ENCODE data around the gene HOXD12. TPM values are rescaled to one million over a fixed set of nuclear protein-coding genes. Genes with fewer than 3 reads are reported as not detected.

HOXD12 gene
- polyA plus RNA-seq, 1 donor from 2014 or later: not detected

DNA sequence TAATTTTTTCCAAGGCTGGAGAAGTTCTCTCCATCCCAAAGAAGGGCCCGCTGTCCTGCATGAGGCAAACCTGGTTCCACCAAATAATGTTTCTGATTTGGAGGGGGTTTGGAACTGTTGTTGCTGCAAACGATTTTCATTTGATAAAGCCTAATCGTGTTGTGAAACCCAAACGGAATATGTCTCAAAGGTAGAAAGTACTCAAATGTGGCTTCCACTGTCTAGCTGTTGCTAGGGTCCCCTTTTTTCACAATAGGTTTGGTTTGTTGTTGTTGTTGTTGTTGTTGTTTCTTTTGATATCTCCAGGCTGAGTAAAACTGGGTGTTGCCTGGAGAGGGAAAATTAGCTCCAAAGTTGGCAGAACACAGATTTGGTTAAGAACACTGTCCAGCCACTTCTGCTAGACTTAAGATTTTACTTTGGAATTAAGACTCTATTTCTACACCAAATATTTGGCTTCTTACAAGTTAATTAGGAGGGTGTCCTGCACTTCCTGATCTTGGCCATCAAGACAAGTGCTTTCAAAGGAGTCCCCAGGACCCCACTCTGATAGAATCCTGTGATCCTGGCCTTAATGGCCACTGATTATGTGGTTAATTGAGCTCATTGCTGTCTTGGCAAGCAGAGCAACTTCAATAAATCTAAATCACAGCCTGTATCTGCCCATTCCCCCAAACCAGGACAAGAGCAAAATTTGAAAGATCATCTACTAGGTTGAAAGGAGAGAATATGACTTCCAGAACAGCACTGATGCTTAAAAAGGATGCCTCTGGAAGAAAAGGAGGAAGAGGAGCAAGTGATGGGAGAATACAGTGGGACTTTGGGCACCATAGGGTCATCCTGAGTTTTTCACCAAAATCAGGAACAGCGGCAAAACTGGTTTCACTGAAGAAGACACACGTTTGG lies 10.4 kb upstream of the HOXD12 start:
- H2AFZ ChIP-seq (ENCODE audit: low read depth, low read length): no peak overlapping the region
- H3K79me2 ChIP-seq (replicated peaks; ENCODE audit: insufficient read depth, low read length): no peaks in the 10 kb centered on the region
- no peak overlapping the region for H3K27ac ChIP-seq (ENCODE audit: low read length)
- peaks cover 99% of the 10 kb centered on the region for H3K27me3 ChIP-seq (ENCODE audit: insufficient read depth, low read depth, low read length)
- H3F3A ChIP-seq (ENCODE audit: insufficient read depth, low read length, poor library complexity, severe bottlenecking): no peaks in the 10 kb centered on the region
- TF ChIP-seq EP300 (conservative IDR thresholded peaks at IDR 0.05; ENCODE audit: poor library complexity, severe bottlenecking) (no peak), TAF1 (IDR thresholded peaks at IDR 0.05; ENCODE audit: low read depth) (no peak), POLR2AphosphoS5 (IDR thresholded peaks at IDR 0.05) (peak; percentile 34), RAD21 (conservative IDR thresholded peaks at IDR 0.05) (no peak), CTCF (IDR thresholded peaks at IDR 0.05; ENCODE audit: poor library complexity, severe bottlenecking) (no peak)
- no peaks in the 10 kb centered on the region for H3K9me2 ChIP-seq (ENCODE audit: insufficient read depth, low read length)
- H3K4me2 ChIP-seq (ENCODE audit: low read length): no peak overlapping the region
- no peak overlapping the region for H3K4me3 ChIP-seq (ENCODE audit: low read length)
- no peaks in the 10 kb centered on the region for H3K36me3 ChIP-seq (ENCODE audit: insufficient read depth, low read length)
- no peaks in the 10 kb centered on the region for H4K20me1 ChIP-seq (ENCODE audit: insufficient read depth)
- H3K9ac ChIP-seq (ENCODE audit: low read length): no peak overlapping the region
- no peaks in the 10 kb centered on the region for H3K9me3 ChIP-seq (ENCODE audit: low read length)

- H2AFZ ChIP-seq (ENCODE audit: low read depth, low read length): no peak overlapping the region
- H3K4me2 ChIP-seq (ENCODE audit: low read length): no peak overlapping the region
- H3K4me3 ChIP-seq (ENCODE audit: low read length): no peak overlapping the region
- H3K27ac ChIP-seq (ENCODE audit: low read length): no peak overlapping the region
- H3K9ac ChIP-seq (ENCODE audit: low read length): no peak overlapping the region
- no peaks in the 10 kb centered on the region for H4K20me1 ChIP-seq (ENCODE audit: insufficient read depth)
- H3K27me3 ChIP-seq (ENCODE audit: insufficient read depth, low read depth, low read length): peaks cover 99% of the 10 kb centered on the region
- no peak for TF ChIP-seq TAF1 (IDR thresholded peaks at IDR 0.05; ENCODE audit: low read depth)
- no peak for TF ChIP-seq POLR2AphosphoS5 (IDR thresholded peaks at IDR 0.05)
- TF ChIP-seq MXI1 (conservative IDR thresholded peaks at IDR 0.05; ENCODE audit: poor library complexity, severe bottlenecking): no peak
- no peak for TF ChIP-seq CTCF (IDR thresholded peaks at IDR 0.05; ENCODE audit: poor library complexity, severe bottlenecking)
- no peak for TF ChIP-seq RAD21 (conservative IDR thresholded peaks at IDR 0.05)
- TF ChIP-seq, protein P1, sequence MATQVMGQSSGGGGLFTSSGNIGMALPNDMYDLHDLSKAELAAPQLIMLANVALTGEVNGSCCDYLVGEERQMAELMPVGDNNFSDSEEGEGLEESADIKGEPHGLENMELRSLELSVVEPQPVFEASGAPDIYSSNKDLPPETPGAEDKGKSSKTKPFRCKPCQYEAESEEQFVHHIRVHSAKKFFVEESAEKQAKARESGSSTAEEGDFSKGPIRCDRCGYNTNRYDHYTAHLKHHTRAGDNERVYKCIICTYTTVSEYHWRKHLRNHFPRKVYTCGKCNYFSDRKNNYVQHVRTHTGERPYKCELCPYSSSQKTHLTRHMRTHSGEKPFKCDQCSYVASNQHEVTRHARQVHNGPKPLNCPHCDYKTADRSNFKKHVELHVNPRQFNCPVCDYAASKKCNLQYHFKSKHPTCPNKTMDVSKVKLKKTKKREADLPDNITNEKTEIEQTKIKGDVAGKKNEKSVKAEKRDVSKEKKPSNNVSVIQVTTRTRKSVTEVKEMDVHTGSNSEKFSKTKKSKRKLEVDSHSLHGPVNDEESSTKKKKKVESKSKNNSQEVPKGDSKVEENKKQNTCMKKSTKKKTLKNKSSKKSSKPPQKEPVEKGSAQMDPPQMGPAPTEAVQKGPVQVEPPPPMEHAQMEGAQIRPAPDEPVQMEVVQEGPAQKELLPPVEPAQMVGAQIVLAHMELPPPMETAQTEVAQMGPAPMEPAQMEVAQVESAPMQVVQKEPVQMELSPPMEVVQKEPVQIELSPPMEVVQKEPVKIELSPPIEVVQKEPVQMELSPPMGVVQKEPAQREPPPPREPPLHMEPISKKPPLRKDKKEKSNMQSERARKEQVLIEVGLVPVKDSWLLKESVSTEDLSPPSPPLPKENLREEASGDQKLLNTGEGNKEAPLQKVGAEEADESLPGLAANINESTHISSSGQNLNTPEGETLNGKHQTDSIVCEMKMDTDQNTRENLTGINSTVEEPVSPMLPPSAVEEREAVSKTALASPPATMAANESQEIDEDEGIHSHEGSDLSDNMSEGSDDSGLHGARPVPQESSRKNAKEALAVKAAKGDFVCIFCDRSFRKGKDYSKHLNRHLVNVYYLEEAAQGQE (IDR thresholded peaks at IDR 0.05; ENCODE audit: borderline replicate concordance): no peak
- TF ChIP-seq SMC3 (conservative IDR thresholded peaks at IDR 0.05; ENCODE audit: poor library complexity): no peak
- no peak for TF ChIP-seq EZH2 (IDR thresholded peaks at IDR 0.05; ENCODE audit: borderline replicate concordance, insufficient read depth, low read length, poor library complexity, severe bottlenecking)
- no peak for TF ChIP-seq EP300 (conservative IDR thresholded peaks at IDR 0.05; ENCODE audit: poor library complexity, severe bottlenecking)
- H3K36me3 ChIP-seq (ENCODE audit: insufficient read depth, low read length): no peaks in the 10 kb centered on the region
- no peaks in the 10 kb centered on the region for H3K79me2 ChIP-seq (replicated peaks; ENCODE audit: insufficient read depth, low read length)
- H3F3A ChIP-seq (ENCODE audit: insufficient read depth, low read length, poor library complexity, severe bottlenecking): no peaks in the 10 kb centered on the region
- H3K9me3 ChIP-seq (ENCODE audit: low read length): no peaks in the 10 kb centered on the region
- H3K9me2 ChIP-seq (ENCODE audit: insufficient read depth, low read length): no peaks in the 10 kb centered on the region
These were observed 9.7 kb upstream of the HOXD12 start for GRCh38 chr2:176089843-176090395.

Measured in neural cell (in vitro differentiated cells).